ENCODE results near the gene PCDHB6.
"Not testable (repeated sequence)": the region's sequence is repeated elsewhere in the genome, so short reads cannot be mapped to it uniquely, and the experiment has no call there.

GRCh38 chr5:141137346-141137745, 12.5 kb upstream of the PCDHB6 start:
- not testable (repeated sequence) for TF ChIP-seq ZNF274 (IDR thresholded peaks at IDR 0.05; ENCODE audit: low read depth, low read length); SUZ12 (IDR thresholded peaks at IDR 0.05; ENCODE audit: extremely low read depth, insufficient read depth, insufficient read length)
